ENCODE measurements around the gene ALDH1L1. TPM values are rescaled to one million over a fixed set of nuclear protein-coding genes. Genes with fewer than 3 reads are reported as not detected.
"Not testable (repeated sequence)": the region's sequence is repeated elsewhere in the genome, so short reads cannot be mapped to it uniquely, and the experiment has no call there.

The ALDH1L1 gene
- total RNA-seq, 1 experiment from 2014 or later = 0.41 TPM

DNA sequence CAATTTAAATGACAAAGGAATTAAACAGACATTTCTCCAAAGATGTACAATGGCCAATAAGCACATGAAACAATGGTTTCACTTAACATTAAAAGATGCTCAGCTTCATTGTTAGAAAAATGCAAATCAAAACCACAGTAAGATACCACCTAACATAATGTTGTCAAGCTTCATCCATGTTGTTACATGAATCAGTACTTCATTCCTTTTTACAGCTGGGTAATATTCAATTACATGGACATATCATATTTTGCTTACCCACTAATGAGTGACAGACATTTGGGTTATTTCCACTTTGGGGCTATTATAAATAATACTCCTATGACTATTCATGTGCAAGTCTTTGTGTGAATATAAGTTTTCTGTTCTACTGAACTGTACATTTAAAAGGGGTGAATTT lies 104.2 kb downstream of the ALDH1L1 start:
- Histone ChIP-seq H3K9me3 (no peaks in the 10 kb centered on the region), H3K4me3 (ENCODE audit: low read depth, low read length) (no peak overlapping the region), H3K27me3 (replicated peaks; ENCODE audit: control insufficient read depth, insufficient read depth, low read length) (no peaks in the 10 kb centered on the region), H3K36me3 (ENCODE audit: control insufficient read depth, insufficient read depth, low read length) (no peaks in the 10 kb centered on the region), H3K4me1 (no peaks in the 10 kb centered on the region)
- intact Hi-C loops (cut with micrococcal nuclease; ENCODE audit: unreplicated experiment) = no loop called here
- ChIA-PET POLR2A (no interaction called here), CTCF (no interaction called here)
- H3K27ac Mint-ChIP-seq (ENCODE audit: unreplicated experiment) = no peak overlapping the region
- H3K4me1 Mint-ChIP-seq (ENCODE audit: low read depth, unreplicated experiment) = no peaks in the 10 kb centered on the region
- H3K9me3 Mint-ChIP-seq (ENCODE audit: unreplicated experiment) = peaks cover 13% of the 10 kb centered on the region
- H3K36me3 Mint-ChIP-seq (ENCODE audit: insufficient read depth, unreplicated experiment) = no peaks in the 10 kb centered on the region
- BruUV-seq (replicated peaks) = no TSS peak
- no peaks in the 10 kb centered on the region for H3K27me3 Mint-ChIP-seq (ENCODE audit: insufficient read depth, unreplicated experiment)
- no peak overlapping the region for H3K4me3 Mint-ChIP-seq (ENCODE audit: unreplicated experiment)
- no peak for DNase-seq
- TF ChIP-seq, protein P1, sequence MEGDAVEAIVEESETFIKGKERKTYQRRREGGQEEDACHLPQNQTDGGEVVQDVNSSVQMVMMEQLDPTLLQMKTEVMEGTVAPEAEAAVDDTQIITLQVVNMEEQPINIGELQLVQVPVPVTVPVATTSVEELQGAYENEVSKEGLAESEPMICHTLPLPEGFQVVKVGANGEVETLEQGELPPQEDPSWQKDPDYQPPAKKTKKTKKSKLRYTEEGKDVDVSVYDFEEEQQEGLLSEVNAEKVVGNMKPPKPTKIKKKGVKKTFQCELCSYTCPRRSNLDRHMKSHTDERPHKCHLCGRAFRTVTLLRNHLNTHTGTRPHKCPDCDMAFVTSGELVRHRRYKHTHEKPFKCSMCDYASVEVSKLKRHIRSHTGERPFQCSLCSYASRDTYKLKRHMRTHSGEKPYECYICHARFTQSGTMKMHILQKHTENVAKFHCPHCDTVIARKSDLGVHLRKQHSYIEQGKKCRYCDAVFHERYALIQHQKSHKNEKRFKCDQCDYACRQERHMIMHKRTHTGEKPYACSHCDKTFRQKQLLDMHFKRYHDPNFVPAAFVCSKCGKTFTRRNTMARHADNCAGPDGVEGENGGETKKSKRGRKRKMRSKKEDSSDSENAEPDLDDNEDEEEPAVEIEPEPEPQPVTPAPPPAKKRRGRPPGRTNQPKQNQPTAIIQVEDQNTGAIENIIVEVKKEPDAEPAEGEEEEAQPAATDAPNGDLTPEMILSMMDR (IDR thresholded peaks at IDR 0.05; ENCODE audit: insufficient read depth in 1 of 2, low read depth in 1 of 2, low read length in 1 of 2, severe bottlenecking in 1 of 2, unreplicated experiment in 1 of 2) = no peak

GRCh38 chr3:126070146-126070545 lies 110.2 kb downstream of the ALDH1L1 start:
- ChIA-PET CTCF (no interaction called here), POLR2A (no interaction called here)
- no peak for DNase-seq
- Mint-ChIP-seq H3K36me3 (ENCODE audit: insufficient read depth, unreplicated experiment) (peaks cover 6% of the 10 kb centered on the region), H3K9me3 (ENCODE audit: unreplicated experiment) (peaks cover 23% of the 10 kb centered on the region), H3K4me1 (ENCODE audit: low read depth, unreplicated experiment) (peaks cover 13% of the 10 kb centered on the region), H3K27ac (ENCODE audit: unreplicated experiment) (no peak overlapping the region), H3K27me3 (ENCODE audit: insufficient read depth, unreplicated experiment) (no peaks in the 10 kb centered on the region), H3K4me3 (ENCODE audit: unreplicated experiment) (no peak overlapping the region)
- Histone ChIP-seq H3K4me1 (peaks cover 20% of the 10 kb centered on the region), H3K36me3 (ENCODE audit: control insufficient read depth, insufficient read depth, low read length) (peaks cover 2% of the 10 kb centered on the region), H3K9me3 (peaks cover 11% of the 10 kb centered on the region), H3K4me3 (ENCODE audit: low read depth, low read length) (no peak overlapping the region), H3K27me3 (replicated peaks; ENCODE audit: control insufficient read depth, insufficient read depth, low read length) (no peaks in the 10 kb centered on the region)
- TF ChIP-seq, protein P1 (IDR thresholded peaks at IDR 0.05; ENCODE audit: insufficient read depth in 1 of 2, low read depth in 1 of 2, low read length in 1 of 2, severe bottlenecking in 1 of 2, unreplicated experiment in 1 of 2) = no peak
- no TSS peak for BruUV-seq (replicated peaks)
- intact Hi-C loops (cut with micrococcal nuclease; ENCODE audit: unreplicated experiment) = no loop called here

DNA sequence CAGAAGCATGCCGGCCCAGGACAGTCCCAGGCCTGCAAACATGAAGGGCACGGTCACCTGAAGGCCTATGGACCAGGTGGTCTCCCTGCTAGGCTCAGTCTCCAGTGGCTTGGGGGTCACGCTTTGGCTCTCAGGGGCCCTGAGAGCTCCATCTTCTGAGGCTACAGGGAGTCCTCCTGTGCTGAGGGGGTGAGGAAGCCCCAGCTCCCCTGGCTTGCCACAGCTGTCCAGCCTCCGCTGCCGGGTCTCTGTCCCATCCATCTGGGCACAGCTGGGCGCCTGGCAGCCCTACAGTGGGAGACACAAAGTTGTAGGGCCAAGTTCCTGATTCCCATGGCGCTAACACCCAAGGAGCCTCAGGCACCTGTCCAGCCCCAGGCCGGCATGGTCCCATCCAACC lies 112.4 kb downstream of the ALDH1L1 start:
- Mint-ChIP-seq H3K4me3 (ENCODE audit: unreplicated experiment) (no peak overlapping the region), H3K27ac (ENCODE audit: unreplicated experiment) (no peak overlapping the region), H3K36me3 (ENCODE audit: insufficient read depth, unreplicated experiment) (peaks cover 6% of the 10 kb centered on the region), H3K4me1 (ENCODE audit: low read depth, unreplicated experiment) (peaks cover 13% of the 10 kb centered on the region), H3K27me3 (ENCODE audit: insufficient read depth, unreplicated experiment) (no peaks in the 10 kb centered on the region), H3K9me3 (ENCODE audit: unreplicated experiment) (peaks cover 23% of the 10 kb centered on the region)
- intact Hi-C loops (cut with micrococcal nuclease; ENCODE audit: unreplicated experiment) = no loop called here
- Histone ChIP-seq H3K27me3 (replicated peaks; ENCODE audit: control insufficient read depth, insufficient read depth, low read length) (no peaks in the 10 kb centered on the region), H3K36me3 (ENCODE audit: control insufficient read depth, insufficient read depth, low read length) (peaks cover 2% of the 10 kb centered on the region), H3K9me3 (peaks cover 11% of the 10 kb centered on the region), H3K4me1 (peaks cover 28% of the 10 kb centered on the region), H3K4me3 (ENCODE audit: low read depth, low read length) (no peak overlapping the region)
- TF ChIP-seq, protein P1 (IDR thresholded peaks at IDR 0.05; ENCODE audit: insufficient read depth in 1 of 2, low read depth in 1 of 2, low read length in 1 of 2, severe bottlenecking in 1 of 2, unreplicated experiment in 1 of 2) = no peak
- CTCF ChIA-PET = no interaction called here
- no TSS peak for BruUV-seq (replicated peaks)
- no peak for DNase-seq
- POLR2A ChIA-PET = no interaction called here

DNA sequence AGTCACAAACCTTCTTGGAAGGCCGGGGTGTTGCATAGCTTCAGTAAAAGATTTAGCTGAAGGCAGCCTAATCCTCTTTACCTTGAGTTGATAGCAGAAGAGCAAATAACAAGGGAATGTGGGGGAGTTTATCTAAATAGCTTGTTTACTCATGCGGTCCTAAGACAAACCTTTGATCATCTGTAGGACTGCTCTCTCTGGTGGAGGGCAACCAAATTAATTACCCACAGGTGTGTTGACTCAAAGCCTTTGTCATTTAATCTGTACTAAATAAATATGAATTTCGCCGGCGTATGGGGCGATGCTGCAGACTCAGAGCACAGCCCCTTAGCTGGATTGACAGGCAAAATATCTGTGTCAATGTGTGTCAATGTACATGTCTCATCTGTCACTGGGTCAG lies 113.7 kb downstream of the ALDH1L1 start:
- H3K4me3 ChIP-seq (ENCODE audit: low read depth, low read length); intact Hi-C loops (cut with micrococcal nuclease; ENCODE audit: unreplicated experiment); H3K4me3 Mint-ChIP-seq (ENCODE audit: unreplicated experiment); BruUV-seq (replicated peaks); H3K27me3 Mint-ChIP-seq (ENCODE audit: insufficient read depth, unreplicated experiment); H3K36me3 ChIP-seq (ENCODE audit: control insufficient read depth, insufficient read depth, low read length); H3K36me3 Mint-ChIP-seq (ENCODE audit: insufficient read depth, unreplicated experiment); H3K27me3 ChIP-seq (replicated peaks; ENCODE audit: control insufficient read depth, insufficient read depth, low read length): not testable (repeated sequence)
- peak; percentile 67 to 68 for DNase-seq
- ChIA-PET POLR2A (interaction anchor here (0.6 kb wide), 1 partner anchor 471 kb away, joined by 3 read pairs; no protein-coding TSS in a partner anchor), CTCF (interaction anchor here (0.6 kb wide), 1 partner anchor 305 kb away, joined by 4 read pairs; no protein-coding TSS in a partner anchor)
- Mint-ChIP-seq H3K27ac (ENCODE audit: unreplicated experiment) (peak overlapping the region; percentile 45), H3K9me3 (ENCODE audit: unreplicated experiment) (peaks cover 10% of the 10 kb centered on the region), H3K4me1 (ENCODE audit: low read depth, unreplicated experiment) (peaks cover 13% of the 10 kb centered on the region)
- Histone ChIP-seq H3K4me1 (peaks cover 28% of the 10 kb centered on the region), H3K9me3 (peaks cover 11% of the 10 kb centered on the region)

Measured in Caco-2 (cell line).